GM19238 (cell line): Measurements from ENCODE around the gene TTC34.

Experiments
- DNase-seq: peaks from one replicate; pipeline ENCODE4 v3.0.0; 2011; ENCODE audit warnings: low spot score; ENCODE audit not compliant: insufficient read length

TTC34 gene

DNA sequence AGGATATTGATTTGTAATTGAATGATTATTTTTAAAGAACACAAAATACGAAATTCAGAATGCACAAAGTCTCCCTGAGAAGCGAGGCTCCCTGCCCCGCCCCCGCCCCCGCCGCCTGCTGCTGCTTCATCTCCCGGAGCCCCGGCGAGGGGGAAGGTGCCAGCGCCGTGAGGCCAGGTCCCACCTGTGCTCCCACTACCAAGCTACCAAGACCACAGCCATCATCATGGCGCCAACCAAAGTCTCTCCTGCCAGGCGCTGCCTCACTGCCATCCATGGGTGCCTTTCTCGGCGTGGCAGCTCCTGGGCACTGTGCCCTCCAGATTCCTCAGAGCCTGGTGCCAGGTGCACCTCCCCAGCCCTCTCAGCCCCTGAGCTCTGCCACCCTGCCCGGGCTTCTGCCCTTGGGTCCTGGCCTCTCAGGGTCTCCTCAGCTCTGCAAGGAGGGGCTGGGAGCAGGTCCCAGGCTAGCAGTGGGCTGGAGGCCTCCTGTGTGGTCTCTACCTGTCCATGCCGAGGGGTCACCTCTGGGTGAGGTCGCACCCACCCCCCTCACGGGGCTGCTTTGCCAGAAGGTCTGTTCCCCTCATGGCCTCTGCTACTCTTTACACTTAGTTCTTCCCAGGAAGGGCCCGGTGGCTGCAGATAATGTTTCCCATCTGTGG, 29.4 kb upstream of the TTC34 start:
- no peak for DNase-seq

DNA sequence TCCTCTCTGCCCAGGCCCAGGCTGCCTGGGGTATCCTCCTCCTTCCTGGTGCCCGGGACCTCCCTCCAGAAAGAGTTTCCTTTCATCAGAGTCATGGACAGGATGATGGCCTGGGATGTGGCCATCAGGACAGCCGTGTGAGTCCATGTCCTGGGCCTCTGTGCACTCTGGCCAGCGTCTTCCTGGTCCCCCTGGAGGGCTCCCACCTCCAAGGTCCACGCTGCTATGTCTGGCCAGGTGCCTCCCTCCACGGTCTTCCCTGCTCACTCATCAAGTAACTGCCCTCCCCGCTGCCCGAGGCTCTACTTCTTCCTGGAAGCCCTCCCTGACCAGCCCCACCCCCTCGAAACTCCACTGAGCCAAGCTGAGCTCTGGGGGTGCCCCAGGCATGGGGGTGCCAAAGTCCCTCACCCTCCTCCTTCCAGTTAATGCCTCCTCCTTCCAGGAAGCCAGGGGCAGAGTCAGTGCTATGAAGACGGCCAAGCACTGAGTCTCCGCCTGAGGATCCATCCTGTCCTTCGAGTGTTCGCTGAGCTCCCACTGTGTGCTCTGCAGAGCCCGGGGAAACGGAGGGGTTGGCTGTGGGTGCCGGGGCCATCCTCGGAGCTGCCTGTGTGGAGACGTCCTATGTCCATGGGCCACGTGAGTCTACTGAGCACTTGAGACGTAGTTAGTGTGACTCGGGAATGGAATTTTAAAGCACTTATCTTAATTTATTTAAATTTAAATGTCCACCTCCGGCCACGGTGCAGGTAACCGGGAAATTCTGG, 28.5 kb upstream of the TTC34 start:
- DNase-seq = no peak

DNA sequence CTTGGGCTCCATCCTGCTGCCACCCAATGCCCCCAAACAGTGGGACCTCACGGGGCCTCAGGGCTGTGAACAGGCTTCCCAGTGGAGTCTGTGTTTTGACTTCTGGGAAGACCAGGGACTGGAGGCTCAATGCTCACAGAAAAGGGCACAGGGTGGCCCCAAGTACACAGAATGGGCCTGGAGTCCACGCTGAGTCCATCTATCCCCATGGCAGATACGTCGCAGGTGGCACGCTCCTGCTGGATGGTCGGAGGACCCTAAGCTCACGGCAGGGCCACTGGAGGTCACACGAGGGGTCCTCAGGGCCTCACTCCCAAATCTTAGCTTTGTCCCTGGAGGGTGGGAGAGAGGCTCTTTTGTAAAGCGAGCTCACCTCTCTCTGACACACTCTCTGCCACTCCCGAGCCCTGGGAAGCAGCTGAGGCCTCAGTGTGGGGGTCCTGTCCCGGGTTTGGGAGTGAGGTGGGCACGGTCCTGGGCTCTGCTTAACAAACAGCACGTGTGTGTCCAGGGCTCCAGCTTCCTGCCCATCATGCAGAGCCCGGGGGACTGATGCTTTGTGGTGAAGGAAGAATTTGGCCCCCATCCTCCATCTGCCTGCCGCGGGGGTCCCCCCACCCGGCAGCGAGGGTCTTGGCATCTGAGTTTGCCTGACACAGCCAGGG, 27.2 kb upstream of the TTC34 start:
- DNase-seq = no peak

DNA sequence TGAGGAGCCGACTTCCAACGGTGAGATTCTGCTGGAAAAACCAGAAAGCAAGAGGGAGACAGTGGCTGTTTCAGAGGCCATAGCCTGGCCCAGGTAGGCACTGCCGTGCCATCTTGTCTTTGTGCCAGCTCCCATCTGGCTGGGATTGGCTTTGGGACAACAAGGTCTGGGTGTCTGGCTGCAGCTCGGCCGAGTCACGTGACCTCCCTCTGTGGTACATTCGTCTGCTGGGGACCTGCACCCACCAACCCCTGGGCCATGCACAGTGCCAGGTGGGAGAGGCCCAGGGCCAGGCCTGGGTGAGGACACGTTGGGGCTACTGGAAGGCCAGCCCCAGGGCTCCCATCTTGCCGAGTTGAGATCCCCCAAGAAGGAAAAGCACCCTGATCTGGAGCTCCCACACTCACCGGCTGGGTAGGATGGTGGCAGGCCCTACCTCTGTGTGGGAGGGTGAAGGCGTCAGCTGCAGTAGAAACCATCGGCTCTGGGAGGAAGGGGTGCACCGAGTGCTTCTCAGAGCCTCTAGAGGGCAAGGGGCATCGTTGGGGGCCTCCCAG, 25.3 kb upstream of the TTC34 start:
- no peak for DNase-seq

DNA sequence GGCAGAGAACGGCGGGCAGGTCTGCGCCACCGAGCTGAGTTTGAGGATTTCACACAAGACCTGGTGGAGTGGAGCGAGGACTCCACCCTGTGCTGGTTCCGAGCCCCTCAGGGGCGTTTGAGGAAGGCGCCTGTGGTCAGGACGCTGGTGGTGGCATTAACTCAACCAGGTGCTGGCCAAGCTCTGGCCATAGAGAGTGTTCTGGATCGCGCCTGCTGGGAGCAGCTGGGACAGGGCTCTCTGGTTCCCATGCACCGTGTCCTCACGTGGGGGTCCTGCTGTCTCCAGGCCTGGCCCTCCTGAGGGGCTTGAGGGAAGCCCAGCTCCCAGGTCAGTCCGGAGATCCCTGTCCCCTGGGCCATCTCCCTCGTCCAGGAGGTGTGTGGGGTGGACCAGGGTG, 24.8 kb upstream of the TTC34 start:
- DNase-seq = no peak

DNA sequence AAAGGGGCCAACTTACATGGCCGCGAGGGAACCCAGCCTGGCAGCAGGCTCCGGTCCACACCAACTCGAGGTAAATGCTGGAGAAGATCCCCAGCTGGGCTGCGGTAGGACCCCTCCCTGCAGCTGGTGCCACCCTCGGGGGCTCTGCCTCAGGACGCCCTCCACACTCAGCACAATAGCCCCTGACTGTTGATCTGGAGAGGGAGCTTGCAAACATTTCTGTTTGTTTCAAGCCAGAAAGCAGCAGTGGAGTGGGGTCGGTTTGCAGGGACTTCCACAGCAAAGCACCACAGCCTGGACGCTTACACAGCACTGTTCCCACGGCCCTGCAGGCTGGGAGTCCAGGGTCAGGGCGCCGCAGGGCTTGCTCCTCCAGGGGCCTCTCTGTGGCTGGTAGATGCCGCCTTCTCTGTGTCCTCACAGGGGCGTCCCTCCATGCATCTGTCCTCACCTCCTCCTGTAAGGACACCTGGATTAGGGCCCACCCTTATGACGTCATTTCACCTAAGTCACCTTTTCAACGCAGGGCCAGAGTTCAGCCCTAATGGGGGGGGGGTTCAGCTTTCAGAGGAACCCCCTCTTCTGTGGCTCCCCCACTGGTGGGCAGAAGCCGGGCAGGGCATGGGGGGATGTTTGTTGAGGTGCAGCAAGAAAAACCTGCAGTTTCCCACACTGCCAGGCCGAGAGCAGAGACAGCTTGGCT, 24.1 kb upstream of the TTC34 start:
- DNase-seq = no peak

DNA sequence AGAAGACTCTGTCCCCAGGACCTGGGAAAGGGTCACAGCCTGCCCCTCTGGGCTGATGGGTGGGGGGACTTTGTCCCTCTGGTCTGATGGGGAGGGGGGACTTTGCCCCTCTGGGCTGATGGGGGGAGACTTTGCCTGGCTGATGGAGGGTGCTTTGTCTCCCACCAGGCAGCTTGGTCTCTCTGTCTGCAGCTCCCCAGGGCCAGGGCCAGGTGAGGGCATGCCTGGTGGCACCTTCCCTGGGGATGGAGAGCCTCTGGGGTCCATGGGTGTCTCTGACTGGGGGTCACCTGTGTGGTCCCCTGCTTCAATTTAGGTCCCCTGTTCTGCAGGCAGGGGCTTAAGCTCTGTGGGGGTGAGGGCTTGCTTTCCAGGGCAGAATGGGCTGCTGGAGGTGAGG, 23.5 kb upstream of the TTC34 start:
- no peak for DNase-seq

DNA sequence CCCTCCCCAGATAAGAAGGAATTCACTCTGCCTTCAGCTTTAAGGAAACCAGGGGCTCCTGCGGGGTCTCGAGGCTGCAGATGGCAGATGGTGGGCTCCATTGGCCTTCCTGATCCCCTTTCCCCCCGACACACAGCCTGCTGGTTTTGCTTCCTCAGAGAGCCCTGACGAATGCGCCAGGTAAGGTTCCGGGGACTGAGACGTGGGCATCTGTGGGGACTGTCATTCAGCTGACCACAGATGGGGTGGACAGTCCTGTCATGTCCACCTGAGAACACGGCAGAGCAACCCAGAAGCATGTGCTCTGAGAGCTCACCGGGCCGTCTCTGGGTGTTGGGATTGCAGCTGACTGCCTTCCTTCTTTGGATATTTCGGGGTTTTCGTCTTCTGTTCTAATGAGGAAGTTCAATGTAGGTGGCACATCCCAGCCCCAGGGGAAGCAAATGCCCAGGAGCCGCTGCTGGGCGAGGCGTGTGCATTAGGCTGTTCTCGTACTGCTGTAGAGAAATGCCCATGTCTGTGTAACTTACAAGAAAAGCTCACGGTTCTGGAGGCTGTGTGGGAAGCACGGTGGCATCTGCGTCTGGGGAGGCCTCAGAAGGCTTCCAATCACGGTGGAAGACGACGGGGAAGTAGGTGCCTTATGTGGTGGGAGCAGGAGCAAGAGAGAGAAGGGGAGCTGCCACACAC, 22.6 kb upstream of the TTC34 start:
- no peak for DNase-seq

DNA sequence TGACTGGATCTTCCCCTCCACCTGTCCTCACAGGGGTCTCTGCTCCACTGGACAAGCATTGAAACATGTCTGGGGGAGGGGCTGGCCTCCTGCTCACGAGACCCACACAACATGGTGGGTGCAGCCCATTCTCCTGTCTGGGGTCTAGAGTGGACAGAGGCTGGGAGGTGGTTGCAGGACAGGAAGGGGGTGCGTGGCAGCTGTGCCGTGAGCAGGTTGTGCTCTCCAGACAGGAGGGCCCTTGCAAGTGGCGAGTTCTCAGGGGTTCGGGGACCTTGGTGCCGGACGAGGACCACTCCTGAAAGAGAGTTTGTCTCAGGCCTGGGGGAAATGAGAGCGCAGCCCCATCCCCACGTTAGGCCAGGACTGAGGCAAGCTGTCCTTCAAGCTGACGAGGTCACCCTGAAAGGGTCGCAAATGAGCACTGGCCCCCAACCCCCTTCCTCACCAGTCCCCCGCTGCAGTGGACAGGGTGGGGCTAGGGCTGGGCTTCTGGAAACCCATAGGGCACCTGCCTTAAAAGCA, 21.2 kb upstream of the TTC34 start:
- no peak for DNase-seq

DNA sequence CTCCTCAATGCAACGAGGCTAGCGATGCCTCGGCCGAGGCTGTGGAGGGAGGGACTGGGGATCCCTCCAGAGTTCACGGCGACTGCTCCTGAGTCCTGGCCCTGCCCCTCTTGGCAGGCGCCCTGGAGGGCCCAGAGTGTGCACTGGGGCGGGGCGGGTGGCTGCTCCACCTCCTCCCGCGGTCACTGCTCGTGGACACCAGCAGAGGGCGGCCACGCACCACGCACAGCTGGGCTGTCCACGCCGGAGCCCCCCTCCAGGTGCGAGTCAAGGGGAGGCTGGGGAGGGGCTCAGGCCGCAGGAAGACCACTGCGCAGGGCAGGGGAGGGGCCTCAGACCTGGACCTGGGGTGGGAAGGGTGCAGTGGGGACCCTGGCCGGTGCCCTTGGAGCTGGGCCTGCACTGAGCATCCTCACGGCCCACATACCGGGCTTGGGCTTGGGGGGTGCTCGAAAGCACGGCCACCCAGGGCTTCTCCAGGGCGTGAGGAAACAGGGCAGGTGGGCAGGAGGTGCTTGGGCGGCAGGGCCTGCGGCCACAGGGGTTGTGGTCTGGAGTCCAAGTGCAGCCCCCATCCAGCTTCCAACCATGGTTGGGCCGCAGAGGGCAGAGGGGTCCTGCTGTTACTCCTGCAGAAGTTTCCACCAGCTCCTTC, 20.6 kb upstream of the TTC34 start:
- peak; percentile 21 for DNase-seq

DNA sequence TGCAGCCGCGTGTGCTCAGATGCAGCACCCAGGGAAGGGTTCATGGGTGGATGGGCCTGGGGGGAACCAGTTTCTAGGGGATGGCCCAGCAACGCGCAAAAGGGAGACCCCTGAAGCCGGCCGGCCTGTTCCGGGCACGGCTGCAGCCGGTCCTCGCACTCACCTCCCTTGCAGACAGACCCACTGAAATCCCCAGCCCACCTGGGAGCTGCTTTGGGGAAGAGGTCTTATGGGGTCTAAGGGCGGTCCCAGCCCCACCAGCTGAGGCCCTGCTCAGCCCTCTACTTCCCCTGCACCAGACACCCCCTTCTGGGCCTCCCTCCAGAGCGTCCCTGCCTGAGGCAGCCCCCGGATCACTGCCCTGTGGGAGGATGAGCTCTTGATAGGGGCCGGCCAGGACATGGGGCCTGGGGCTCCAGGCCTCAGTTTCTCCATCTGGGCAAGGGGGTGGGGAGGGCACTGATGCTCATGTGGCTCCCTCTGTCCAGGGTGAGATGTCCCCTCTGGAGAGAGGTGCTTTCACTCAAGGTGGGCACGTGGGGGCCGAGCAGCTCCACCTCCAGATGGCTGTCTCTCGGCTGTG, 20.0 kb upstream of the TTC34 start:
- no peak for DNase-seq

DNA sequence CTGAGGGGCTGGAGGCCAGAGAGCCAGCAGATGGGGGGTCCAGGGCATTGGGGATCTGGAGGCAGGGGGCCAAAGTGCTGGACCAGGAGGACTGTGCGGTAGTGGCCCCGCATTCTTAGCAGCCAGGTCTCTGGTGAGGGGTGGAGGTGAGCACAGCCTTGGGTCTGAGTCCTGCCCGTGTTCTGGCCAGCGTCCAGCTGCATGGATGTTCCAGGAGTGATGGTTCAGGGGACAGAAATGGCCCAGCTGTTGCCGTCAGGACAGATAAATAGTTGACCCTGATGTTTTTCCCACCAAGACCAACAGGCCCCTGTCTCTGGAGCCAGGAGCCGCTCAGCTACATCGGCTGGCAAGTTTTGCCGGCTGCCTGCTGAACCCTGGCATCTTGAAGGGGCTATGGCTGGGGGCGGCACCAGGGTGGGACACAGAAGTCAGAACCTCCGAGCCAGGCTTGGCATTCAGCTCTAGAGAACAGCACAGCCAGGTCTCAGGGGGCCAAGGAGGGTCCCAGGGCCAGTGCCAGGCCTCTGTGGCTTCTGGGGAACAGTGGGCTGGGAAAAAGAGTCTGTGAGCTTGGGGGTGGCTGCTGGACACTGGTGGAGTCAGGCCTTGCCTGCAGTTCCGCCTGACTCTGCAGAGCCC, 19.4 kb upstream of the TTC34 start:
- no peak for DNase-seq

DNA sequence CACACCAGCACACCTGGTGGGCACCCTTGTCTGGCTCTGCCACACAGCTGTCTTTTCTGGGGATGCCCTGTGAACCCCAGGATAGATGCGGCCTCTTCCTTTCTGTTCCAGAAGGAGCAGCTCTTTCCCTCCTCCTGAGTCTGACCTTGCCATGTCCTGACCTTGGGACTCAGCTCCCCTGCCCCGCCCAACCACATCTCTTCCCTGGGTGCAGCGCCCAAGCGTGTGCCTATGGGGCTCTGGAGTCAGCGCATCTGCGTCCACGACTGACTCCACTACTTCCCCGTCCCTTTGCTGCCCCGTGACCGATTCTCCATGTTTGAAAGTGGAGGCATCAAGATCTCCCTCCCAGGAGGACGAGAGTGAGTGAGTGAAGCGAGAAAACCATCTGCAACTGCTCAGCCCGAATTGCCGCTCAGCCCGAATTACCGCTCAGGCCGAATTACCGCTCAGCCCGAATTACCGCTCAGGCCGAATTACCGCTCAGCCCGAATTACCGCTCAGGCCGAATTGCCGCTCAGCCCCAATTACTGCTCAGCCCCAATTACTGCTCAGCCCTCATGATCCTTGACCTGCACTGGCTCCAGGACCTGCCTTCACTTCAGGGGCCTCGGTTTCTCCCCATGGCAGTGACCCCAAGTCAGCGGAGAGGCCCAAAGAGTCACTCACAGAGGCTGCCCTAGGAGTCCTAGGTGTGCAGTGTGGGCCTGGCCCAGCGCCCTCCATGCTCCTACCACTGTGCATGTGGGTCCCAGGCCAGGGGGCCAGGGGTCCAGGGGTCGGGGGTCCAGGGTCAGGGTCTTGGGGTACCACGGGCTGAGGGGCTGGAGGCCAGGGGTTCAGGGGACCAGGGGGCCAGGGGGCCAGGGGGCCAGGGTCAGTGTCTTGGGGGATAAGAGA, 18.6 kb upstream of the TTC34 start:
- DNase-seq = no peak

DNA sequence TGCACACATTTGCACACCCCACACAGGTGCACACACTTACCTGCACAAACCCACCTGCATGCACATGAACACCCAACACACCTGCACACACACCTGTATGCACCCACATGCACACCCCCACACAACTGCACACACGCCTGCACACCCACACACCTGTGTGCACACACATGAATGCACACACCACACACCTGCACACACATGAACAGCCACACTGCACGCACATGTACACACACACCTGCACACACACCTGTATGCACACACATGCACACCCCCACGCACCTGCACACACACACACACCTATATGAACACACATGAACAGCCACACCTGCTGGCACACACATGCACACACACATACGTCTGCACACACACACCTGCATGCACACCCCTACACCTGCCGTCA, 17.9 kb upstream of the TTC34 start:
- DNase-seq = no peak

DNA sequence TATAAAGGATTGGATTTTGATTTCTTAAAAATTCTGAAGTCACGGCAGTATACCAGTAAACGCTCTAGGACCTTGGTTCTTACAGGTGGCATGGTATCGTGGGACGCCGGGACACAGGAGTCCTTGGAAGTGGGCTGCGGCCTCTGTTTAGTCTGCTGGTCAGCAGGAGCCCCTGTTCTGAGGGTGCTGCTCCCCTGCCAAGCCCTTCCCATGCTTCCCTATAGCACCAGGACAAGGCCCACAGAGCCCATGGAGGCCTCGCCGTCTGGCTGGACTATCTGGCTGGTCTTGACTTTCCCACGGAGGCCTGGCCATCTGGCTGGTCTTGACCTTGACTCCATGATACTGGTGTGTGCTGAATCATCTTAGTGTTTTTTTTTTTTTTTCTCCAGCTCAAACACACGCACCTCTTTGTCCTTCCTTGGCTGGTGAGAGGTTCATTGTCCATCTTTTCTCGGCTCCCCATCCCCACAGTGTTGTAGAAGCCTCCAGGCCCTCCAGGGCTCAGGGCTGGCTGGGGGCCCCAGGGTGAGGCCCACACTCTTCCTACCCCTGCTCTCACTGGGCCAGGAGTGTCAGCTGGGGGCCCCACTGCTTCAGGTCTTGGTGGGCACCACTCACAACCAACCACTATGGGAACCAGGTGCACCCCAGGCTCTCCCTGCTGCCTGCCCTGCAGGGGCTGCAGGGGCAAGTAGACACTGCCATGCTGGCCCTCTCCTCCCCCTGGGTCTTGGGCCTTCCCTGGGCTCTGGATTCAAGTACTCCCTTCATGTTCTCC, 16.5 kb upstream of the TTC34 start:
- no peak for DNase-seq

DNA sequence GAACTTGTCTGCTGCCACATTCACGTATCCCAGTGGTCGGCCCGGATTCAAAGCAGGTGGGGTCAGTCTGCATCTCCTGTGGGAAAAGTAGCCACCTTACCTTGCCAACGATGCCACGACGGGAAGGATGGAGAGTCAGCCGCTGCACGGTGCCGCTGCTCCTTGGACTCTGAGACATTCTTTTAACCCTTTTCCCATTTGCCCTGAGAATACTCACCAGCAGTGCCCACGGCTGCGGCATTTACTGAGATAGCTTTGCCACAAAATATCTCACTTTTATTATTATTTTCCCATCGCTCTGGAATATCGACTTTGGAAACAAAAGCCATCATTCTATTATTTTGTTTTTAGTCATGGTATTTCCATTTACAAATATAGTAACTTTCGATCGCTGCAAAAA, 15.3 kb upstream of the TTC34 start:
- DNase-seq = no peak

DNA sequence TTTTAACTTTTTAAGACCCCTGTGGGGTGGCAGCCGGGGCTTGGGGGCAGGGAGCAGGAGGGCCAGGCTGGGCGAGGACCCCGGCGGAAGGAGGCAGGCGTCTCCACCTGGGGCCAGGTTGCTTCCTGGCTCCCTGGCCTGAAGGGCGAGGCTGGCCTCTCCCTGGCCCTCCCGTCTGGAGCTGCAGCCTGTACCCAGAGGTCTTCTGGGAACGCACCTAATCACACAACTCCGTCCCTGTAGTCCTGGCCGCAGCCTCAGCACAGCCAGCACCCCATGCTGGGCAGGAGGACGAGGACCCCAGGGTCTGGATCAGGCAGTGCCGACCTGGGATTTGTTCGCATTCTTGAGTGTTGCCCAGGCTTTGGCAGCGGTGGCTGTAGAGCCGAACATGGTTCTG, 14.1 kb upstream of the TTC34 start:
- DNase-seq = no peak
